OCI-LY7 (cell line): ENCODE data around the gene NR2F2. TPM values are rescaled to one million over a fixed set of nuclear protein-coding genes. Genes with fewer than 3 reads are reported as not detected.

Source experiments
- BruUV-seq: library from RNA; stranded (reverse); fragments of 400-500 nt; replicated peaks from 2 replicates; lab custom pipeline; 2021; lab: Mats Ljungman, UMichigan
- CTCF ChIA-PET: fragments of 300-600 bp; sonication (Branson Sonifier 250); formaldehyde crosslinking; loops from one replicate; lab custom pipeline; 2022; ENCODE audit warnings: antibody characterized with exemption; ENCODE audit not compliant: unreplicated experiment; lab: Charles Lee
- POLR2A ChIA-PET: fragments of 300-600 bp; sonication (Branson Sonifier 250); formaldehyde crosslinking; loops from one replicate; lab custom pipeline; 2022; ENCODE audit warnings: antibody characterized with exemption; lab: Charles Lee
- DNase-seq: peaks from one replicate; pipeline ENCODE4 v3.0.0-alpha.2; 2015; ENCODE audit warnings: low spot score
- H2AFZ ChIP-seq: fragments of 200-600 bp; sonication (generic), shearing (Covaris generic); 2 replicates; pipeline ENCODE4 v1.6.1; 2014; ENCODE audit warnings: mild to moderate bottlenecking, antibody characterized with exemption, low read length, moderate library complexity
- H3K27ac ChIP-seq: fragments of 200-600 bp; sonication (generic); 2 replicates; pipeline ENCODE4 v1.5.1; 2014; ENCODE audit warnings: mixed run types, low read depth, mild to moderate bottlenecking, moderate library complexity, low read length, inconsistent platforms; ENCODE audit not compliant: poor library complexity, severe bottlenecking
- H3K36me3 ChIP-seq: fragments of 200-600 bp; sonication (generic); 2 replicates; pipeline ENCODE4 v1.6.1; 2014; ENCODE audit warnings: mild to moderate bottlenecking, antibody characterized with exemption, low read length, moderate library complexity, mixed read lengths; ENCODE audit not compliant: insufficient read depth
- H3K4me1 ChIP-seq: fragments of 200-600 bp; sonication (generic); 2 replicates; pipeline ENCODE4 v1.5.1; 2014; ENCODE audit warnings: mild to moderate bottlenecking, low read length; ENCODE audit not compliant: insufficient read depth, poor library complexity, severe bottlenecking
- H3K4me2 ChIP-seq: fragments of 200-600 bp; sonication (generic); 2 replicates; pipeline ENCODE4 v1.6.1; 2014; ENCODE audit warnings: mild to moderate bottlenecking, low read length
- H3K4me3 ChIP-seq: fragments of 200-600 bp; sonication (generic); 2 replicates; pipeline ENCODE4 v1.5.1; 2014; ENCODE audit warnings: mild to moderate bottlenecking, low read depth, low read length; ENCODE audit not compliant: poor library complexity, severe bottlenecking
- H3K79me2 ChIP-seq: fragments of 200-600 bp; sonication (generic); 2 replicates; pipeline ENCODE4 v1.6.1; 2016; ENCODE audit warnings: low read depth, mild to moderate bottlenecking, low read length, moderate library complexity, mixed read lengths; ENCODE audit not compliant: insufficient read depth
- H3K9me2 ChIP-seq: fragments of 200-600 bp; sonication (generic); 2 replicates; pipeline ENCODE4 v1.6.1; 2016; ENCODE audit warnings: mild to moderate bottlenecking, low read length, mixed read lengths; ENCODE audit not compliant: insufficient read depth
- H3K9me3 ChIP-seq: fragments of 200-600 bp; sonication (generic); 2 replicates; pipeline ENCODE4 v1.6.1; 2014; ENCODE audit warnings: mild to moderate bottlenecking, mixed run types, low read length, mixed read lengths
- H4K20me1 ChIP-seq: fragments of 200-600 bp; sonication (generic); 2 replicates; pipeline ENCODE4 v1.6.1; 2014; ENCODE audit warnings: mild to moderate bottlenecking, antibody characterized with exemption, low read length, moderate library complexity, mixed read lengths; ENCODE audit not compliant: insufficient read depth
- CTCF ChIP-seq: fragments of 200-600 bp; sonication (generic); conservative IDR thresholded peaks from 2 replicates; pipeline ENCODE4 v1.5.1; 2014; ENCODE audit warnings: mild to moderate bottlenecking, antibody characterized with exemption, low read length, moderate library complexity, mixed read lengths
- EZH2phosphoT487 ChIP-seq: fragments of 200-600 bp; sonication (generic); IDR thresholded peaks from 2 replicates; pipeline ENCODE4 v1.6.1; 2018; ENCODE audit warnings: low read depth, borderline replicate concordance, mild to moderate bottlenecking, mixed run types, antibody characterized with exemption, low read length, moderate library complexity, mixed read lengths
- intact Hi-C: fragments of 100-400 bp; cut with micrococcal nuclease; formaldehyde crosslinking; loops from one replicate; pipeline ENCODE4 v1.10.0; 2022; ENCODE audit not compliant: unreplicated experiment
- total RNA-seq, 2 experiments: library from RNA; depleted of rRNA in 1 of 2; stranded (reverse); fragments of >200 nt in 1 of 2; shearing (Covaris generic) in 1 of 2; gene quantifications; 2 replicates each; pipeline ENCODE4 v1.2.3, GENCODE V29; 2014 to 2022

NR2F2 gene
- total RNA-seq, 2 experiments from 2014 or later, result not detected

DNA sequence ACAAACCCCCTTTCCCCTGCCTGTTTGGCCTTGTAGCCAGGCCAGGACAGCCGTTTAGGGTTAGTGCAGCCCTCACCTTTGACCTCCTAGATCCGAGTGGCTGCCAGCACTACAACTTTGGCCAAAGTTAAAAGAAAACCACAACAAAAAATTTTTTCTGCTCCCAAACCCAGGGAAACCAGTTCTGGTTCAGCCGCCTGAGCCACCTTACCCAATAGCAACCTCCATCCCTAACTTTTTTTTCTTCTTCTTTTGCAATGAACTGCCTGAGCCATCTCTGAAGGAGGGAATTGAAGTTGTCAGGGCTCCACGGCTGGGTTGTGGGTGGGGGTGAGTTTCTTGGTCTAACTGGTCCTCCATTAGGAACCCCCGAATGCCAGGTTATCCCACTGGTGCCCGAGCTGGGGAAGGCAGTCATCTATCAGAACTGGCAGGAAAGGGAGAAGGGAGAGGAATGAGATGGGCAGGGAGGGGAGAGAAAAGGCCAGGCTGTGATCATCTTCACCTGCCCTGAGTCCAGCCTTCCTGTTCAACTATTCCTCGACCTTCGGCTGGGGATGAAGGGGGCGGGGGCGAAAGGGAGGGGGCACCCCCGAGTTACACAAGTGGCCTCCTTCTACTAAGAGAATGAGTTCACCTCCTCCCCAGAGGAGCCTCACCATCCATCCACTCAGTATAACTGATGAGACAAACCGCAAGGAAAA, 6.2 kb upstream of the NR2F2 start:
- H3K4me1 ChIP-seq, result no peaks in the 10 kb centered on the region
- POLR2A ChIA-PET, result interaction anchor here (0.7 kb wide), 1 partner anchor 32 kb away, joined by 3 read pairs; no protein-coding TSS in a partner anchor
- no peak for DNase-seq
- no peaks in the 10 kb centered on the region for H3K9me2 ChIP-seq
- H3K4me3 ChIP-seq, result no peak overlapping the region
- intact Hi-C loops, result no loop called here
- CTCF ChIA-PET, result no interaction called here
- no peak overlapping the region for H3K27ac ChIP-seq
- BruUV-seq, result no TSS peak
- no peaks in the 10 kb centered on the region for H4K20me1 ChIP-seq
- TF ChIP-seq CTCF (no peak), EZH2phosphoT487 (no peak)
- H3K36me3 ChIP-seq, result no peaks in the 10 kb centered on the region
- no peaks in the 10 kb centered on the region for H3K79me2 ChIP-seq
- H3K9me3 ChIP-seq, result no peaks in the 10 kb centered on the region
- H3K4me2 ChIP-seq, result no peak overlapping the region
- no peak overlapping the region for H2AFZ ChIP-seq

- no TSS peak for BruUV-seq
Observed at GRCh38 chr15:96324940-96325540, 5.5 kb upstream of the NR2F2 start.

More at GRCh38 chr15:96324940-96325540, 5.5 kb upstream of the NR2F2 start:
- Histone ChIP-seq H3K4me1 (no peaks in the 10 kb centered on the region), H3K79me2 (no peaks in the 10 kb centered on the region), H3K9me3 (no peaks in the 10 kb centered on the region), H3K4me3 (no peak overlapping the region), H3K27ac (no peak overlapping the region), H3K9me2 (no peaks in the 10 kb centered on the region), H4K20me1 (no peaks in the 10 kb centered on the region), H3K4me2 (no peak overlapping the region), H3K36me3 (no peaks in the 10 kb centered on the region), H2AFZ (no peak overlapping the region)
- ChIA-PET POLR2A (no interaction called here), CTCF (no interaction called here)
- no peak for DNase-seq
- intact Hi-C loops, result no loop called here
- no peak for TF ChIP-seq CTCF
- TF ChIP-seq EZH2phosphoT487, result no peak
